GM10266 (cell line): ENCODE measurements around the gene PPFIA1.

Source experiments
- DNase-seq: peaks from one replicate; pipeline ENCODE4 v3.0.0; 2012; ENCODE audit errors: extremely low spot score
- CTCF ChIP-seq: IDR thresholded peaks from 2 replicates; pipeline ENCODE4 v1.5.1; 2012; ENCODE audit warnings: mild to moderate bottlenecking, low read depth; ENCODE audit not compliant: control insufficient read depth, insufficient read depth; ENCODE audit errors: missing control alignments

PPFIA1 gene

GRCh38 chr11:70348191-70348590 is 77.7 kb downstream of the PPFIA1 start:
- DNase-seq, result no peak
- TF ChIP-seq CTCF, result no peak

GRCh38 chr11:70348608-70349007 is 78.1 kb downstream of the PPFIA1 start:
- no peak for DNase-seq
- no peak for TF ChIP-seq CTCF

- DNase-seq, result no peak
- no peak for TF ChIP-seq CTCF
Observed at GRCh38 chr11:70351646-70352045, 81.2 kb downstream of the PPFIA1 start.

- no peak for TF ChIP-seq CTCF
- no peak for DNase-seq
Observed at GRCh38 chr11:70352100-70352499, 81.6 kb downstream of the PPFIA1 start.

- TF ChIP-seq CTCF, result no peak
- no peak for DNase-seq
Observed at GRCh38 chr11:70352601-70353000, 82.1 kb downstream of the PPFIA1 start.

GRCh38 chr11:70353329-70353728 is 82.8 kb downstream of the PPFIA1 start:
- no peak for TF ChIP-seq CTCF
- no peak for DNase-seq

- DNase-seq, result no peak
- TF ChIP-seq CTCF, result no peak
Observed at GRCh38 chr11:70353900-70354568, 83.5 kb downstream of the PPFIA1 start.
